GM12873 (cell line): ENCODE data around the gene CKAP5.

Source experiments
- CTCF ChIP-seq: IDR thresholded peaks from 2 replicates; pipeline ENCODE4 v1.5.1; 2012; ENCODE audit warnings: low read depth, mild to moderate bottlenecking, moderate library complexity, low read length, control low read depth; ENCODE audit not compliant: insufficient read depth; ENCODE audit errors: missing control alignments

CKAP5 gene

GRCh38 chr11:46694607-46695006, 151.5 kb downstream of the CKAP5 start:
- no peak for TF ChIP-seq CTCF

- no peak for TF ChIP-seq CTCF
Measured at GRCh38 chr11:46694072-46694471, 152.0 kb downstream of the CKAP5 start.

GRCh38 chr11:46693597-46694012, 152.5 kb downstream of the CKAP5 start:
- no peak for TF ChIP-seq CTCF
